HepG2 (cell line): ENCODE measurements around the gene MPPE1.

Experiments
- POGZ ChIP-seq: sonication (generic); formaldehyde crosslinking; IDR thresholded peaks from 2 replicates; pipeline ENCODE4 v1.4.0; 2020; ENCODE audit warnings: mild to moderate bottlenecking, missing genetic modification reagents
- POLR2A ChIP-seq, 2 experiments: IDR thresholded peaks; 2 replicates each; pipeline ENCODE4 v1.6.1; 2011; ENCODE audit warnings: low read depth in 2 of 2, low read length in 2 of 2, mild to moderate bottlenecking in 1 of 2, moderate library complexity in 1 of 2; ENCODE audit not compliant: insufficient read depth in 1 of 2
- RAD21 ChIP-seq: fragments of 450-650 bp; formaldehyde crosslinking; IDR thresholded peaks from 2 replicates; pipeline ENCODE4 v1.5.0; 2020; ENCODE audit warnings: mild to moderate bottlenecking
- TF ChIP-seq, protein P1 (sequence below): sonication (generic); formaldehyde crosslinking; IDR thresholded peaks from 2 replicates; pipeline ENCODE4 v1.5.0; 2020; ENCODE audit warnings: mild to moderate bottlenecking, missing genetic modification reagents
- TF ChIP-seq, protein P2 (sequence below): sonication (generic); formaldehyde crosslinking; IDR thresholded peaks from 2 replicates; pipeline ENCODE4 v1.5.0; 2020; ENCODE audit warnings: mild to moderate bottlenecking, missing genetic modification reagents, moderate library complexity

DNA sequence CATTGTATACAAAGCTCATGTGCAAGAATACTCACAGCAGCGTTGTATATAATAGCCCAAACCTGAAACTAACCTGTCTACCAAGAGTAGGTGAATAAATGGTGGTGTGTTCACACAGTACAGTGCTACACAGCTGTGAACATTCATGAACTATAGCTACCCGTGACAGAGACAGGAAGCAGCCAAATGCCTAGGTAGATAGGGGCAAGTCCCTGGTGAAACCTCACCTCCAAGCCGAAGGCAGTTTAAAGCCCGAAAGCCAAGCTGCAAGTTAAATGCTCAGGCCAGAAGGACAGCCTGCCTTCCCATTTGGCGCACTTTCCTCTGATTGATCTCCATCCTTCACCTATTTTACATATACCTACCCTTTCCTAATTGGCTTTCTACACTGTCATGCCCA is 36.7 kb upstream of the MPPE1 start:
- TF ChIP-seq POLR2A (IDR thresholded peaks at IDR 0.05; ENCODE audit: insufficient read depth in 1 of 2, low read depth in 2 of 2, low read length in 2 of 2) (no peak), POGZ (CRISPR knock-in tag) (no peak), RAD21 (CRISPR knock-in tag) (no peak)
- TF ChIP-seq, protein P1, sequence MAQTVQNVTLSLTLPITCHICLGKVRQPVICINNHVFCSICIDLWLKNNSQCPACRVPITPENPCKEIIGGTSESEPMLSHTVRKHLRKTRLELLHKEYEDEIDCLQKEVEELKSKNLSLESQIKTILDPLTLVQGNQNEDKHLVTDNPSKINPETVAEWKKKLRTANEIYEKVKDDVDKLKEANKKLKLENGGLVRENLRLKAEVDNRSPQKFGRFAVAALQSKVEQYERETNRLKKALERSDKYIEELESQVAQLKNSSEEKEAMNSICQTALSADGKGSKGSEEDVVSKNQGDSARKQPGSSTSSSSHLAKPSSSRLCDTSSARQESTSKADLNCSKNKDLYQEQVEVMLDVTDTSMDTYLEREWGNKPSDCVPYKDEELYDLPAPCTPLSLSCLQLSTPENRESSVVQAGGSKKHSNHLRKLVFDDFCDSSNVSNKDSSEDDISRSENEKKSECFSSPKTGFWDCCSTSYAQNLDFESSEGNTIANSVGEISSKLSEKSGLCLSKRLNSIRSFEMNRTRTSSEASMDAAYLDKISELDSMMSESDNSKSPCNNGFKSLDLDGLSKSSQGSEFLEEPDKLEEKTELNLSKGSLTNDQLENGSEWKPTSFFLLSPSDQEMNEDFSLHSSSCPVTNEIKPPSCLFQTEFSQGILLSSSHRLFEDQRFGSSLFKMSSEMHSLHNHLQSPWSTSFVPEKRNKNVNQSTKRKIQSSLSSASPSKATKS (CRISPR knock-in tag): no peak
- TF ChIP-seq, protein P2, sequence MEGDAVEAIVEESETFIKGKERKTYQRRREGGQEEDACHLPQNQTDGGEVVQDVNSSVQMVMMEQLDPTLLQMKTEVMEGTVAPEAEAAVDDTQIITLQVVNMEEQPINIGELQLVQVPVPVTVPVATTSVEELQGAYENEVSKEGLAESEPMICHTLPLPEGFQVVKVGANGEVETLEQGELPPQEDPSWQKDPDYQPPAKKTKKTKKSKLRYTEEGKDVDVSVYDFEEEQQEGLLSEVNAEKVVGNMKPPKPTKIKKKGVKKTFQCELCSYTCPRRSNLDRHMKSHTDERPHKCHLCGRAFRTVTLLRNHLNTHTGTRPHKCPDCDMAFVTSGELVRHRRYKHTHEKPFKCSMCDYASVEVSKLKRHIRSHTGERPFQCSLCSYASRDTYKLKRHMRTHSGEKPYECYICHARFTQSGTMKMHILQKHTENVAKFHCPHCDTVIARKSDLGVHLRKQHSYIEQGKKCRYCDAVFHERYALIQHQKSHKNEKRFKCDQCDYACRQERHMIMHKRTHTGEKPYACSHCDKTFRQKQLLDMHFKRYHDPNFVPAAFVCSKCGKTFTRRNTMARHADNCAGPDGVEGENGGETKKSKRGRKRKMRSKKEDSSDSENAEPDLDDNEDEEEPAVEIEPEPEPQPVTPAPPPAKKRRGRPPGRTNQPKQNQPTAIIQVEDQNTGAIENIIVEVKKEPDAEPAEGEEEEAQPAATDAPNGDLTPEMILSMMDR (CRISPR knock-in tag): no peak
